HG03108 (cell line): ENCODE data around the gene ATG4D.

Experiments used
- ATAC-seq: cut with Tn5 transposase; IDR thresholded peaks from one replicate; pipeline ENCODE4 v1.9.1; 2021; ENCODE audit warnings: moderate library complexity; ENCODE audit not compliant: unreplicated experiment

Gene ATG4D

DNA sequence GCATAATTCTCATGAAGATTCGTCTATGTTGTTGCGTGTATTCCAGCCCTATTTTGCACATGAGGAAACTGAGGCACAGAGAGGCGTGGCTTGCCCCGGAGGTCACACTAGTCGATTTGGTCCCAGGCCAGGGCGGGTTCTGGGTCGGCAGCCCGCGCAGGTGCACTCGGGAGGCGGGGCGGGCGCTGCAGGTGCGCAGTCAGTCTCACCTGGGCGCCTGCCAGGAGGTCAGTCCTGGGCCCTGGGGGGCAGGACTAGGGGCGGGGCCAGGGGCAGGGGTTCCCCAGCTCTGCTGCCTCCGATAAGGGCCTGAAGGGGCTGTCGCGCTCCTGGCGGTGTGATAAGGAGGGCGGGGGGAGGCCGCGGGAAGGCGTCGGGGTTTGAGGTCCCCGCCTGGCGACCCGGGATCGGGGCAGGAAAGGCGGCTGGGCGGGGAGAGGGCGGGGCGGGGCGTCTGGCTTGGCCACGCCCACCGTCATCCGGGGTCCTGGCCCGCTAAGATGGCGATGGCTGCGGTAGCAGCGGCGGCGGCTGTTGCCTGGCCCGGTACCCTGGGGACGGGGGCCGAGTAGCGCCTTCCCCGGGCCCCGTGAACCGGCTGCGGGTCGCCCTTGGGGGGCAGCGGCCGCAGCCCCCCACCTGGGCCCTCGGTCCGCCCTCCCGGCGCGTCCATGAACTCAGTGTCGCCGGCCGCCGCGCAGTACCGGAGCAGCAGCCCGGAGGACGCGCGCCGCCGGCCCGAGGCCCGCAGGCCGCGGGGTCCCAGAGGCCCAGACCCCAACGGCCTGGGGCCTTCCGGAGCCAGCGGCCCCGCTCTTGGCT is at the start of gene ATG4D:
TSS of gene ATG4D (plus strand) at position 485 of the 822 bp plus-strand sequence. CDS start at position 672, 187 bp downstream.
- peak; percentile 73 for ATAC-seq

DNA sequence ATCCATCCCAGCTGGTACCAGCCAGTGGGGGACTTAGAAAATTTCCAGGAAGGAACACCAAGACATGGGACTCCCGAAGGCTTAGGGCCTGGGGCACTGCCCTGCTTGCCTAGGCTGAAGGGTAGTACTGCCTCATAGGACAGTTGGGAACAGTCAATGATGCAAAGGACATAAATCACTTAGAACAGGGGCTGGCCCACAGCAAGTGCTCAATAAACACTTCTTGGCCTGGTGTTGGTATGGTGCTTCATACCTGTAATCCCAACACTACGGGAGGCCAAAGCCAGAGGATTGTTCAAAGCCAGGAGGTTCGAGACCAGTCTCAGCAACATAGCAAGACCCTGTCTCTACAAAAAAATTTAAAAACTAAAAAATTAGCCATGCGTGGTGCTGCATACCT is 46.3 kb upstream of the ATG4D start:
- ATAC-seq, result no peak

DNA sequence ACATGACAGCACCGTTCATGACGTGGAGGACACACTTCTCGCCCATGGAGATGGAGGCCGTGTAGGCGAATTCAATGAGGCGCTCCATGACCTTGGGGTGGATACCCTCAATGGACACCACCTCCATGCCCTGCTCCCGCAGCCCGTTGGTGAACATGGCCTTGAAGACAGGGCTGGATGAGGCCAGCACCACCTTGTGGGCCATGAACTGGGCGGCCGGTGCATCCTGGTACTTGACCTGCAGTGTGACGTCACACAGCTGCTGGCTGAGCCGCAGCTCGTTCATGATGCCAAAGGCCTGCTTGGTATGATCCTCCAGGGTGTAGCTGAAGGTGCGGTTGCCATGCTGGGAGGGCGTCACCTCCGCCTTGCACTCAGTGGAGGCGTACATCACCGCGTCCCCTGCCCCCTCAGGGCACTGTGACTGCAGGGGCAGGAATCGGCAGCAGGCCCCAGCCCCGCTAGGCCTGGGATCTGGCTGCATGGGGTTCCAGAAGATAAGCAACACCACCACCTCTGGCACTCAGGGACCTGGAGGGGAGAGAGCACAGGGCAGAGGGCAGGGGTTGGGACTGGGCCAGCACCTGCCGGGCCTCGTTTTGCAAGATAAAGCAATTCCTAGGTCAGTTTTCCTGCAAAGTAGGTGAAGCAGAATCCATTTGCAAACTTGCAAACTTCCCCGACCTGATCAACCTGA is 44.0 kb upstream of the ATG4D start:
- ATAC-seq, result no peak

DNA sequence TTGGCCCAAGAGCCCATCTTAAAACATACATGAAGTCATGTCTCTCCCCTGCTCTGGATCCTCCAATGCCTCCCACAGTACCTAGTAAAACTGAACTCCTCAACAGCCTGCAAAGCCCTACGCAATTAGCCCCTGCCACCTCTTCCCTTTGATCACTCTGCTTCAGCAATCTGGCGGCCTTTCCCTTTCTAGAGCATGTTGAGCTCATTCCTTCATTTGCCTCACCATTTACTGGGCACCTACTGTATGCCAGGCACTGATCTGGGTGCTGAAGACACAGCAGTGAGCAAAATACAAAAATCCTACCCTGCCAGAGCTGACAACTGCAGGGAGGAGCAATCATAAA is 43.5 kb upstream of the ATG4D start:
- ATAC-seq, result no peak

DNA sequence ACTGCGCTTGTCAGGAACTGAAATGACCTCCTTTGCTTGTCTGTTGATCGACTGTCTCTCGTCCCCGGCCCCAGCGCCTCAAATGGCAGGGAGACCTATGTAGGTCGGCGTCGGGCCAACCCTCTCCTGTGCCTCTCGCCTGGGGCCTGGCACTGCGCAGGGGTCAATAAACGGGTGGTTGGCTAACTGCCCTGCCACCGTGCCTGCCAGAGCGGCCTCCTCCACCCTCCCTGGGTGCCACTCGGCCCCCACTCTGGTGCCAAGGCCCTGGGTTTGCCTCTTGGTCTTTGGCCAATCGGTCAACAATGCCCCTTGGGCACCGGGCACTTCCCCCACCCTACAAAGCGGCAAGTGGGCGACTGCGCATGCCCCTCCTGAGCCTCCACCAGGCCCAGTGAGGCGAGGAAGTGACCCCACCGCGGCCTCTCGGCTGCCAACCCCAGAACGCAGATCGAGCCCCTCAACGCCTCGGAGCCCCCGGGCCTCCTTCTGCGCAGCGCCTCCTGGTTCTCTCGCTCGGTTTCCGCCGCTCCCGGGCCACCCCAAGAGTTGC is 41.7 kb upstream of the ATG4D start:
- ATAC-seq, result peak; percentile 37

DNA sequence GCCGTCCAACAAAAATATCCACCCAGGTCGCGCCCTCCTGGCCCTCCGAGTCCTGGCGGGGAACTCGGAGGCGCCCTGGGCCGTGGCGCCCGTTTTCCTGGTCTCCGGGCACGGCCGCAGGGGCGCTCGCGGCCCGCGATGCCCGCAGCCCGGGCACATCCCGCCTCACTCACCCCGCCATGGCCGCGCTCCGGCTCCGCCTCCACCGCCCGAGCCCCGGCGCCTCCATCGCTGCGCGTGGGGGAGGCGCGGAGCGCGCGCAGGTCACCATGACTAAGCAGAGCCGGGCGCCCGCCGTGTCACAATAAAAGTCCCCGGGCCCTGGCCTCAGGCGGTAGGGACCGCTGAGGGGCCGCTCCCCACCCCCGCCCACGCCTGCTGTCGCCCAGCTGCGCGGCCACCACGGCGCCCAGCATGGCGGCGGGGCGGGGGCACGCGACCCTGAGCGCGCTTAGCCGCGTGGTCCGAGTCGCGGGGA is 41.1 kb upstream of the ATG4D start:
- ATAC-seq, result peak; percentile 84

DNA sequence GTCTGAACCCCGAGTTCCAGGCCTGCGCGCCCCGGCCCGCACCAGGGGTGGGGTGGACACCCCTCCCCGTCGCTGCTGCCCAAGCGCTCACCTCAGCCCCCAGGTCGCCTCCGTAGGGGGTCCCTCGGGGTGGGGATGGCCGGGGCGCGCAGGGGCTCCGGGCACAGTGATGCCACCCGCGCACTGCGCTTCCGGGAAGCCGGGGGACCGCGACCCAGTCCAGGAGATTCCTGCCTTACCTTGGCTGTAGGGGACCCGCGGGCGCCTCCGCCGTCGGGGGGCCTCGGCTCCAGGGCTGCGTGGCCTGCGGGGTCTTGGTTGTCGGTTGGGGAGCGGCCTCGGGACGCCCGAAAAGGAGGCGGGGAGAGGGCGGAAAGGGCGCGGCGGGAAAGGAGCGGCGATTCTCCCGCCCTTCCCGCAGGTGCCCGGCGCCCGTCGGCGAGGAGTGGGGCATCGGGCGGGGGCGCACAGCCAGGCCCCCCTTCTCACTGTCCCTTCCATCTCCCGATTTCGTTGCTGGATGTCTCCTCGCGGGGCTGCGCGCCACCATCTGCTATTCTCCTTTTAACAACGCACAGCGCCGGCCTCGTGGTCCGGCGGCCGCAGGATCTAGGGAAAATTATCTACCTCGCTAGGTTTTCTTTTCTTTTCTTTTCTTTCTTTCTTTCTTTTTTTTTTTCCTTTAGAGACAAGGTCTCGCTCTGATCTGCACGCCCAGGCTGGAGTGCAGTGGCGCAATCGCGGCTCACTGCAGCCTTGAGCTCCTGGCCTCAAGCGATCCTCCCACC is 40.5 kb upstream of the ATG4D start, which contains the start of gene KEAP1:
TSS of gene KEAP1 (minus strand) at position 355 of the 788 bp plus-strand sequence. CDS start 3,323 bp downstream, outside the sequence.
- ATAC-seq, result peak; percentile 22

DNA sequence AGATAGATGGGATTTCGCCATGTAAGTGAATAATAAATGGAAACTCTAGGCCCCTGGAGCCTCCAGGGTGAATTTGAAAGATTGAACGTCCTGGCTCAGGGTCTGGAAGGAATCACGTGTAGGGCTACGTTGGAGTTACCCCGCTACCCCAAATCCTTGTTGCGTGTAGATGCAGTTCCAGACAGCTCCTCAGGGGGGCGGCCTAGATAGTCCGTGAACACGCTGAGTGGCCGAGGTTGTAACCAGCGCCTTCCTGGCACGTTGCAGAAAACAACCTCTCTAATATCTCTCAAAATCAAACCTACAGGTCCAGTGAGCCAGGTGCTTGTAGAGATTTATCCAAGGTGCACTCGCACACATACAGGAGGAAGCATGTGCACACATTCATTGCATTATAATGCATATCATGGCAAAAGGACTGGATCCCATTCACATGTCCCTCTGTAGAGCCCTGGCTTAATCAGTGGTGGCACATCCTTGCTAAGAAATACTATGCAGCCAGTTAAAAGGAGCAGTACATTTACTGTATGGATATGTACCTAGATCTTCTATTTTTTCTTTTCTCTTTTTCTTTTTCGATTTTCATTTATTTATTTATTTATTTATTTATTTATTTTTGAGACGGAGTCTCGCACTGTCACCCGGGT is 38.0 kb upstream of the ATG4D start:
- no peak for ATAC-seq

DNA sequence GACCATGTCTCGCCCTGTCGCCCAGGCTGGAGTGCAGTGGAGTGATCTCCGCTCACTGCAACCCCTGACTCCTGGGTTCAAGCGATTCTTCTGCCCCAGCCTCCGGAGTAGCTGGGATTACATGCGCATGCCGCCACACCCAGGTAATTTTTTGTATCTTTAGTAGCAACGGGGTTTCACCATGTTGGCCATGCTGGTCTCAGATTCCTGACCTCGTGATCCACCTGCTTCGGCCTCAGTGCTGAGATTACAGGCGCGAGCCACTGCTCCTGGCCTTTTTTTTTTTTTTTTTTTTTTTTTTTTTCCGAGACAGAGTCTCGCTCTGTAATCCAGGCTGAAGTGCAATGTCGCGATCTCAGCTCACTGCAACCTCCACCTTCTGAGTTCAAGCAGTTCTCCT is 35.7 kb upstream of the ATG4D start:
- ATAC-seq, result no peak

DNA sequence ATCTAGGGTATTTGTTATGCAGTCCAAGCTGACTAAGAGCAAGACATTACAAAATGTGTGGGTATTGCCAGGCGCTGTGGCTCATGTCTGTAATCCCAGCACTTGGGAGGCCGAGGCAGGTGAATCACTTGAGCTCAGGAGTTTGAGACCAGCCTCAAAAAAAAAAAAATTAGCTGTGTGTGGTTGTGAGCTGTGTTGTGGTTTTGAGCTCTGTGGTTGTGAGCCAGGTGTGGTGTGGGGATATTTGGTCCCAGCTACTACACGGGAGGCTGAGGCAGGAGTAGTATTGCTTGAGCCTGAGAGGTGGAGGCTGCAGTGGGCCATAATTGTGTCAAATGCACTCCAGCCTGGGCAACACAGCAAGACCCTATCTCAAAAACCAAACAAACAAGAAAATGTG is 35.0 kb upstream of the ATG4D start:
- ATAC-seq, result no peak

DNA sequence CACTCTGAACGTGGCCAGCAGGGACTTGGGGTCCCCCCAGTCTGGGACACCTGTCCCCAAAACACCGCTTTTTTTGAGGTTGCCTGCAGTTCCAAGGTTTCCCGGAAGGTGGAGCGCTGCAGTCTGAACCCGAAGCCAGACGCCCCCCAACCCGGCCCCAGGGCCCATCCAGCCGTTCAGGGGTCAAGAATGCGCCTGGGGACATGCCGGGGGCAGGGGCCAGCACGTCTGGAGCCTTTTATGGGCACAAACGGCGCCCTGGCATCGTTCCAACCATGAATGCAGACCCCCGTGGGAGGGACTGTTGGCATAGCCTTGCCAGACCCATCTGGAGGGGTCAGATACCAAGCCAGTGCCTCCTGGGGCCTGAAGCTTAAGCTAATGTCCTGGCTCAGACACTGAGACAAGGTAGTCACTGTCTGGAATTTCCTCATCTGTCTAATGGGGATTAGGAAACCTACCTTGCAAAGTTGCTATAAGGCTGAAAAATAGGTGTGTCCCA is 33.4 kb upstream of the ATG4D start:
- ATAC-seq, result no peak

DNA sequence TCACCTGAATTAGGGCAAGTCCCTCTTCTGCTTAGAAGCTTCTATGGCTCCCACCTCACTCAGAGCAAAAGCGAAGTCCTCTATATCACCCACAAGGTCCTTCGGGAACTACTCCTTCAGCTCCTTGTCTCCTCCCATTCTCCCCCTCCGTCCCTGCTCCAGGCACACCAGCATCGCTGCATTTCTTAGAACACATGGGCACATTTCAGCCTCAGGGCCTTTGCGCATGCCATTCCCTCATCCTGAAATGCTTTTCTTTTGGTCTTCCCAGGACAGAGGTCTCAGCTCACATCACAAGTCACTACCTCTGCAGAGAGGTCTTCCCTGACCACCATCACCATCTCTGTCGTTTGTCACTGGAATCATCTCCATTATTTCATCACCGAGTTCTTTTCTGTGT is 30.5 kb upstream of the ATG4D start:
- no peak for ATAC-seq

DNA sequence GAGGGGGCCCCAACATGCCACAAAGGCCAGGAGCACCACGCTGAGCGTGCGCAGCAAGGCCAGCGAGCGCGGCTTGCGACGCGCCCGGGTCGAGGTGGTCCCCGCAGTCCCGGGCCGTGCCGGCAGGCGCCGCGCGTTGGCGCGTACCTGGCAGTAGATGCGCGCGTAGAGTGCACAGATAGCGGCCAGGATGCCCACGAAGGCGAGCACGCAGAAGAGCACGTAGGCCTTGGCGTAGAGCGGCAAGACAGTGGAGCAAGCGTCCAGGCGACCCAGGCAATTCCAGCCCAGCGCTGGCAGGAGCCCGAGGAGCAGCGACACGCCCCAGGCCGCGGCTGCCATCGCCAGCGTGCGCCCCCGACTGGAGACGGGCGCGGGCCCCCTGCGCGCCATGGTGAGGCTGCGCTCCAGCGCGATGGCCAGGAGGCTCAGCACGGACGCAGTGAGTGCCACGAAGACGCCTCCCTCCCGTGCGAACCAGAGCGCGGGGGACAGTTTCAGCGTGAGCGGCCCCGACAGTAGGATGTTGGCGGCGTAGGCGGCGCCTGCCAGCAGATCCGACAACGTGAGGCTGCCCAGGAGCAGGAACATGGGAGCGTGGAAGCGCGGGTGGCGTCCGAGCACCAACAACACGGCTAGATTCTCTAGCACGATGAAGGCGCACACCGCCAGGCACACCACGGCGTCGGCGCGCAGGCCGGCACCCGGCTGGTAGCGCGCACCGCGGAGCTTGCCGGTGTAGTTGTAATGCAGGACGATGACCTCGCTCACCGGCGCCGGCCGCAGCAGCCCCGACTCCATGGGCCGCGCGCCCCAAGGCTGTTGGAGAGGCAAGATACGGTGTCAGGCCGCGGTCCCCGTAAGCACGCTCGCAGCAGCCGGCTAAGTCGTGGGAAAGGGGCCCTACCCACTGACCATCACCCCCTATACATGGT is 29.2 kb upstream of the ATG4D start:
- ATAC-seq, result no peak

DNA sequence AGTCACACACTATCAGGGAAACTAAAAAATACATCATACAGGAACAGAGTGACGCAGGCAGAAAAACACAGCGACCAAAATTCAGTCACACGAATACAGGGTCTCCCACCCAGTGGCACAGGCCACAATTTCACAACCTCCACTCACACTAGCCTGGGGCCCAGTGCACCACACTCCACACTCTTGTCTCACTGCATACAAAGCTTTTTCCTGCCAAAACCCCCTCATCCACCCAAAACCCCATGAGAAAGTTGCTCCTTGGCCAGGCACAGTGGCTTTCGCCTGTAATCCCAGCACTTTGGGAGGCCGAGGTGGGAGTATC is 27.7 kb upstream of the ATG4D start:
- no peak for ATAC-seq

DNA sequence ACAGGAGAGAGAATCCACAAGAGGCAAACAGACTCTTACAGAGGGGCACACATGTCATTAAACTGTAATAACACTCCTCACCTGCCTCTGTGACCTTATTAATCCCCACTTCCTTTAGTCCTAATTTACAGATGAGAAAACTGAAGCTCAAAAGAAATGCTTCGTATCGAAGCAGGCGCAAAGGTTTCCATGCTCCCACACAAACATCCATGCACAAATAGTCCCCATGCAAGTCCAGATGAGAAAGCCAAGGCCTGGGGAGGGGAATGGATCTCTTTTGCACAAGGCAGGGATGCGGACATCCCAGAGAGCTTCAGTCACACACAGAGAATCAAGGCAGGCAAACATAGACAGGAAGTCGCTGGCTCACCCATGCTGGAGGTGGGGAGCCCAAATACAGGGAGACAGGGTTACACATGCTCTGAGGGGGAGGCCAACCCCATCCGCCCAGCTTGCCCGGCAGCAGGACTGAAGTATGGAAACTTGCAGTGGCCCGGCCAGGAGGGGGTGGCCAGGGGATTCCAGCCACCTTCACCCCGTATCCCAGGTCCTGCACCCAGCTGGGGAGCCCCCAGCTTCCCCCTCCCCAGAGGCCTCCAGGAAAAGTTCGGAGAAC is 26.9 kb upstream of the ATG4D start:
- ATAC-seq, result no peak

DNA sequence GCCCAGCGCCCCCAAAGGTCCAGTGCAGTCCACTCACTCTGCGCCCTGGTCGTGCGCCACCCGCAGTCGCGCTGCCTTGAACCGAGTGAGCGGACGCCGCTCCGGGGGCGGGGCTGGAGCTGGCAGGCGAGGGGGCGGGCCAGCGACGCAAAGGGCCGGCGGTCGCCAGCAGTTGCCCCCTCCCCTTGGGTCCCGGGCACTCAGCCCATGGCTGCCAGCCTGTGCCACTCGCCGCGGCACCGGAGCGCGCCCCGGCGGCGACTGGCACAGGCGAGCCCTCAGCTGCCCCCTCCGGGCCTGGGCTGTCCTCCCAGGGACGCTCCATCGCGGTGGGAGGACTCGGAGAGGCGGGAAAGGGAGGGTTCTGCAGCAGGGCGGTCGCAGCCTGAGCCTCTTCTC is 26.3 kb upstream of the ATG4D start, which contains the start of gene S1PR5:
TSS of gene S1PR5 (minus strand) at position 87 of the 399 bp plus-strand sequence. CDS start 2,436 bp downstream, outside the sequence.
- no peak for ATAC-seq

DNA sequence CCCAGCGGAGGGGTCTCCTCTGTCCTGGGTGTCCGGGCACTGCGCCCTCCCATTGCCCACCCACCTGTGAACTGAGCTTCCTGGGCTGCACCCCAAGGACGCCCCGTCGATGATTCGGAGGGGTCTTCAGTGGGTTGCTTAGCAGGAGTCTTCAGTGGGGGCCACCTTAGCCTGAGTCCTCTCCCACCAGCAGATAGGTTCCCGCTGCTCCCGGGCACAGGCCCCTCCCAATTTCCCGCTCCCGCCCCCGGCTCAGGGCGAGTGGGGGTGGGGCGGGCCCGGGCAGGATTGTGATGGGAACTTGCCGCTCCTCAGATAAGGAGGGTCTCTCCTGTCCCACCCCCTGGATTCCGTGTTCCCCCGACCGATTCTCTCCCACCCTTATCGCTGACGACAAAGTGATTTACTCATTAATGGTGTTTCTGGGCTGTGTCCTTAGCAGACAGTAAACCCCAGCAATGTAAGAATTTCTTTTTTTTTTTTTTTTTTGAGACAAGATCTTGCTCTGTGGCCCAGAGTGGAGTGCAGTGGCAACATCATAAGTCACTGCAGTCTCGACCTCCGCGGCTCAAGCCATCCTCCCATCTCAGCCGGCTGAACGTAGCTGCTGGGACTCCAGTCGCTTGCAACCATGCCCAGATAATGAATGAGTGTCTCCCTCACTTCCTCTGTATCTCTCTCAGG is 25.8 kb upstream of the ATG4D start:
- ATAC-seq, result no peak
